WTC11 (cell line): ENCODE results near the gene RAPGEF1. TPM values are rescaled to one million over a fixed set of nuclear protein-coding genes. Genes with fewer than 3 reads are reported as not detected.
A peak's percentile ranks its signal among the peaks of the same experiment; 100 is the strongest.

Experiments
- ATAC-seq: fragments of 200-7000 bp; cut with Tn5 transposase; 2 replicates; pipeline ENCODE4 v1.10.0; 2021; ENCODE audit warnings: mild to moderate bottlenecking, moderate library complexity
- CTCF ChIA-PET: fragments of 300-600 bp; sonication (Branson Sonifier 250); formaldehyde crosslinking; loops from one replicate; lab custom pipeline; 2021; ENCODE audit warnings: antibody characterized with exemption; lab: Charles Lee
- POLR2A ChIA-PET: fragments of 350-600 bp; sonication (Branson Sonifier 250); formaldehyde crosslinking; loops from one replicate; lab custom pipeline; 2021; ENCODE audit warnings: antibody characterized with exemption; lab: Charles Lee
- DNase-seq: peaks from one replicate; pipeline ENCODE4 v3.0.0; 2021; ENCODE audit warnings: low spot score
- H3K27ac Mint-ChIP-seq: 2 replicates; pipeline ENCODE4 v1.8.0; 2021; ENCODE audit warnings: mixed read lengths
- H3K27me3 Mint-ChIP-seq: 2 replicates; pipeline ENCODE4 v1.8.0; 2021; ENCODE audit warnings: low read depth, mild to moderate bottlenecking, moderate library complexity, mixed read lengths
- H3K36me3 Mint-ChIP-seq: 2 replicates; pipeline ENCODE4 v1.8.0; 2021; ENCODE audit warnings: mixed read lengths
- H3K4me1 Mint-ChIP-seq: 2 replicates; pipeline ENCODE4 v1.8.0; 2022; ENCODE audit warnings: mixed read lengths
- H3K4me3 Mint-ChIP-seq: 2 replicates; pipeline ENCODE4 v1.8.0; 2021; ENCODE audit warnings: mild to moderate bottlenecking, moderate library complexity, mixed read lengths
- H3K9me3 Mint-ChIP-seq: 2 replicates; pipeline ENCODE4 v1.8.0; 2021; ENCODE audit warnings: mixed read lengths
- GRHL2 ChIP-seq: fragments of 250-450 bp; sonication (Bioruptor Pico); IDR thresholded peaks from 2 replicates; pipeline ENCODE4 v1.8.0; 2022; ENCODE audit warnings: mild to moderate bottlenecking, moderate library complexity; ENCODE audit not compliant: insufficient replicate concordance, severe bottlenecking
- HMGA2 ChIP-seq: fragments of 250-450 bp; sonication (Bioruptor Pico); IDR thresholded peaks from 2 replicates; pipeline ENCODE4 v1.4.0; 2021; ENCODE audit warnings: mild to moderate bottlenecking, moderate library complexity
- NR3C1 ChIP-seq: sonication (generic); formaldehyde crosslinking; conservative IDR thresholded peaks from 2 replicates; pipeline ENCODE4 v1.8.1; 2023; ENCODE audit warnings: low read depth, mild to moderate bottlenecking, missing genetic modification reagents
- RELA ChIP-seq: sonication (generic); formaldehyde crosslinking; IDR thresholded peaks from 2 replicates; pipeline ENCODE4 v1.8.1; 2022; ENCODE audit warnings: missing genetic modification reagents, mild to moderate bottlenecking, borderline replicate concordance
- SP1 ChIP-seq: sonication (generic); formaldehyde crosslinking; conservative IDR thresholded peaks from 2 replicates; pipeline ENCODE4 v1.8.1; 2022; ENCODE audit warnings: missing genetic modification reagents
- STAT6 ChIP-seq: sonication (generic); formaldehyde crosslinking; conservative IDR thresholded peaks from 2 replicates; pipeline ENCODE4 v1.8.1; 2023; ENCODE audit warnings: mild to moderate bottlenecking, low read depth, missing genetic modification reagents, moderate library complexity
- USF1 ChIP-seq: sonication (generic); formaldehyde crosslinking; IDR thresholded peaks from 2 replicates; pipeline ENCODE4 v1.8.0; 2022; ENCODE audit warnings: mild to moderate bottlenecking, missing genetic modification reagents
- ZNF219 ChIP-seq: sonication (generic); formaldehyde crosslinking; IDR thresholded peaks from 2 replicates; pipeline ENCODE4 v1.8.0; 2023; ENCODE audit warnings: missing genetic modification reagents, mild to moderate bottlenecking, borderline replicate concordance
- ZNF416 ChIP-seq: fragments of 250-450 bp; sonication (Bioruptor Pico); IDR thresholded peaks from 2 replicates; pipeline ENCODE4 v1.9.0; 2021; ENCODE audit warnings: mild to moderate bottlenecking, inconsistent platforms
- ZNF423 ChIP-seq: fragments of 250-450 bp; sonication (Bioruptor Pico); IDR thresholded peaks from 2 replicates; pipeline ENCODE4 v2.1.2; 2022; ENCODE audit warnings: mild to moderate bottlenecking, moderate library complexity
- total RNA-seq: library from RNA; stranded (reverse); gene quantifications from 3 replicates; pipeline ENCODE4 v1.2.3, GENCODE V29; 2021
- TF ChIP-seq, protein P1 (sequence below): sonication (generic); formaldehyde crosslinking; IDR thresholded peaks from 2 replicates; pipeline ENCODE4 v1.8.1; 2022; ENCODE audit warnings: low read depth, mild to moderate bottlenecking, moderate library complexity, missing genetic modification reagents, borderline replicate concordance
- TF ChIP-seq, protein P2 (sequence below): fragments of 250-450 bp; sonication (Bioruptor Pico); conservative IDR thresholded peaks from 2 replicates; pipeline ENCODE4 v1.9.0; 2021; ENCODE audit warnings: mild to moderate bottlenecking
- TF ChIP-seq, protein P3 (sequence below): sonication (generic); formaldehyde crosslinking; IDR thresholded peaks from 2 replicates; pipeline ENCODE4 v1.8.1; 2023; ENCODE audit warnings: mild to moderate bottlenecking, moderate library complexity, missing genetic modification reagents

RAPGEF1 gene
- total RNA-seq, 1 experiment from 2014 or later: 66.2 TPM

GRCh38 chr9:131676431-131676972 is 63.4 kb downstream of the RAPGEF1 start (continued):
- TF ChIP-seq, protein P1, sequence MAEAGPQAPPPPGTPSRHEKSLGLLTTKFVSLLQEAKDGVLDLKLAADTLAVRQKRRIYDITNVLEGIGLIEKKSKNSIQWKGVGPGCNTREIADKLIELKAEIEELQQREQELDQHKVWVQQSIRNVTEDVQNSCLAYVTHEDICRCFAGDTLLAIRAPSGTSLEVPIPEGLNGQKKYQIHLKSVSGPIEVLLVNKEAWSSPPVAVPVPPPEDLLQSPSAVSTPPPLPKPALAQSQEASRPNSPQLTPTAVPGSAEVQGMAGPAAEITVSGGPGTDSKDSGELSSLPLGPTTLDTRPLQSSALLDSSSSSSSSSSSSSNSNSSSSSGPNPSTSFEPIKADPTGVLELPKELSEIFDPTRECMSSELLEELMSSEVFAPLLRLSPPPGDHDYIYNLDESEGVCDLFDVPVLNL (CRISPR knock-in tag): no peak
- TF ChIP-seq, protein P2, sequence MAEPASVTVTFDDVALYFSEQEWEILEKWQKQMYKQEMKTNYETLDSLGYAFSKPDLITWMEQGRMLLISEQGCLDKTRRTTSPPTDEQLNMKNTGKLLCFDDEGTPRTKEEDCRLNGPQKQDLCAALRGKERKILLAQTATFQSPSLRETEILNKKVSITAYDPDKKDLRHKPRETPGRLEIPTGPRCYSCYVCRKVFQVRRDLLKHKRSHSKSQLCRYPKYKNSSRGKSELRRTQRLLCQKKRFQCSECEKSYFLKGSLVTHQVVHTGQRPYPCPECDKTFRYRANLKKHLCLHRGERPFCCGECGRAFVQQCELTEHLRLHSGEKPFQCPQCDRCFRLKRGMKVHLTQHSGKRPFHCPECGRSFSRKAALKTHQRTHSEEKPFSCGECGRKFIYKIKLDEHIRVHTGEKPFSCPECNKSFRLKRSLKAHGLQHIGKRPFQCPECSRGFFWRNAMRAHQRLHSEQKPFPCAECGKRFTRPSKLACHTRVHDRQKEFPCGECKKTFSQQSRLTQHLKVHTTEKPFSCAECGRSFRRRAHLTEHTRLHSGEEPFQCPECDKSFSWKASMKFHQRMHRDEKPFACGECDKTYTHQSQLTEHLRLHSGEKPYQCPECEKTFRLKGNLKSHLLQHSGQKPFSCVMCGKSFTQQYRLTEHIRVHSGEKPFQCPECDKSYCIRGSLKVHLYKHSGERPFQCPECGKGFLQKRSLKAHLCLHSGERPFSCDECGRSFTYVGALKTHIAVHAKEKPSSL (CRISPR knock-in tag): no peak
- TF ChIP-seq NR3C1 (CRISPR knock-in tag): no peak
- TF ChIP-seq, protein P3, sequence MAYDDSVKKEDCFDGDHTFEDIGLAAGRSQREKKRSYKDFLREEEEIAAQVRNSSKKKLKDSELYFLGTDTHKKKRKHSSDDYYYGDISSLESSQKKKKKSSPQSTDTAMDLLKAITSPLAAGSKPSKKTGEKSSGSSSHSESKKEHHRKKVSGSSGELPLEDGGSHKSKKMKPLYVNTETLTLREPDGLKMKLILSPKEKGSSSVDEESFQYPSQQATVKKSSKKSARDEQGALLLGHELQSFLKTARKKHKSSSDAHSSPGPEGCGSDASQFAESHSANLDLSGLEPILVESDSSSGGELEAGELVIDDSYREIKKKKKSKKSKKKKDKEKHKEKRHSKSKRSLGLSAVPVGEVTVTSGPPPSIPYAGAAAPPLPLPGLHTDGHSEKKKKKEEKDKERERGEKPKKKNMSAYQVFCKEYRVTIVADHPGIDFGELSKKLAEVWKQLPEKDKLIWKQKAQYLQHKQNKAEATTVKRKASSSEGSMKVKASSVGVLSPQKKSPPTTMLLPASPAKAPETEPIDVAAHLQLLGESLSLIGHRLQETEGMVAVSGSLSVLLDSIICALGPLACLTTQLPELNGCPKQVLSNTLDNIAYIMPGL (CRISPR knock-in tag): no peak
- TF ChIP-seq USF1 (CRISPR knock-in tag): no peak
- TF ChIP-seq GRHL2 (CRISPR knock-in tag): no peak

DNA sequence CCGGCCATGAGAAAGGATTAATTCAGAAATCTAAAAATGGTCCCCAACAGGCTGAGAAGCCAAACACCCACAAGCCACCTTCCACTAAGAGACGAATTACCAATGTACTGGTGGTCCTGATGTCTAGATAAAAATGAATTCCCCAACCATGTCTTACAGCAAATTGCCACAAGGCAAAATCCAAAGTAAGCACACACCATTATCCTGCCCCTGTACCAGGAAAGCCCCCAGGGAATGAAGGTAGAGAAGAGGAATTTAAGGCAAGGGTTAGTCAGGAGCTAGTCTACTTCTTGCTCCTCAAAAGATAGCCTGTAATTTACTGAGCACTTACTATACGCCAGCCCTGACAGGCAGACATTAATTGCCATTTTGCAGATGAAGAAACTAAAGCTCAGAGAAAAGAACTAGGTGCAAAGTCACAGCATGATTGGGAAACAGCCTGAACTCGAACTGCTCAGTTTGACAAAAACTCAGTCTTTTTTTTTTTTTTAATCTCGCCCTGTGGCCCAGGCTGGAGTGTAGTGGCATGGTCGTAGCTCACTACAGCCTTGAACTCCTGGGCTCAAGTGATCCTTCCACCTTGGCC is 64.3 kb downstream of the RAPGEF1 start:
- ChIA-PET CTCF (interaction anchor here (1.0 kb wide), 1 partner anchor 339 kb away, joined by 3 read pairs; no protein-coding TSS in a partner anchor), POLR2A (no interaction called here)
- Mint-ChIP-seq H3K27ac (peak overlapping the region; percentile 73; the same call in 1 of the 2 replicates), H3K27me3 (no peaks in the 10 kb centered on the region), H3K4me3 (no peak overlapping the region), H3K9me3 (peaks cover 6% of the 10 kb centered on the region), H3K36me3 (peaks cover 7% of the 10 kb centered on the region), H3K4me1 (peaks cover 88% of the 10 kb centered on the region)
- no peak for TF ChIP-seq ZNF423 (CRISPR knock-in tag)
- TF ChIP-seq ZNF416: no peak
- DNase-seq (no peak), ATAC-seq (no peak)

GRCh38 chr9:131674425-131675421 is 65.2 kb downstream of the RAPGEF1 start:
- ATAC-seq (no peak), DNase-seq (no peak)
- ChIA-PET CTCF (no interaction called here), POLR2A (no interaction called here)
- Mint-ChIP-seq H3K4me1 (peaks cover 88% of the 10 kb centered on the region), H3K36me3 (no peaks in the 10 kb centered on the region), H3K27me3 (no peaks in the 10 kb centered on the region), H3K9me3 (no peaks in the 10 kb centered on the region), H3K27ac (no peak overlapping the region; the same call in 1 of the 2 replicates), H3K4me3 (no peak overlapping the region)
- TF ChIP-seq HMGA2 (CRISPR knock-in tag) (no peak), STAT6 (CRISPR knock-in tag) (no peak), ZNF219 (CRISPR knock-in tag) (no peak), SP1 (no peak), RELA (CRISPR knock-in tag) (no peak)
